WERI-Rb-1 (cell line): ENCODE measurements around the gene RIPOR3.

Experiments used
- DNase-seq: peaks from one replicate; pipeline ENCODE4 v3.0.0-alpha.2; 2020
- H3K27ac ChIP-seq: fragments of 250-450 bp; sonication (Bioruptor Pico); 2 replicates; pipeline ENCODE4 v1.5.1; 2020; ENCODE audit warnings: mild to moderate bottlenecking, moderate library complexity
- H3K27me3 ChIP-seq: fragments of 250-450 bp; sonication (Bioruptor Pico); 2 replicates; pipeline ENCODE4 v1.5.1; 2021; ENCODE audit warnings: mild to moderate bottlenecking, low read depth, moderate library complexity; ENCODE audit not compliant: insufficient read depth, severe bottlenecking
- H3K36me3 ChIP-seq: fragments of 250-450 bp; sonication (Bioruptor Pico); 2 replicates; pipeline ENCODE4 v1.5.1; 2020; ENCODE audit warnings: mild to moderate bottlenecking, moderate library complexity
- H3K4me3 ChIP-seq: 2 replicates; pipeline ENCODE4 v1.5.1; 2011; ENCODE audit warnings: low read depth, mild to moderate bottlenecking, control low read depth, low read length
- H3K9me3 ChIP-seq: fragments of 250-450 bp; sonication (Bioruptor Pico); 2 replicates; pipeline ENCODE4 v1.5.1; 2021; ENCODE audit warnings: mild to moderate bottlenecking, moderate library complexity; ENCODE audit not compliant: severe bottlenecking
- TF ChIP-seq, protein P1 (sequence below): IDR thresholded peaks from 2 replicates; pipeline ENCODE4 v1.5.1; 2011; ENCODE audit warnings: low read depth, mild to moderate bottlenecking, control low read depth, inconsistent platforms, low read length

RIPOR3 gene

DNA sequence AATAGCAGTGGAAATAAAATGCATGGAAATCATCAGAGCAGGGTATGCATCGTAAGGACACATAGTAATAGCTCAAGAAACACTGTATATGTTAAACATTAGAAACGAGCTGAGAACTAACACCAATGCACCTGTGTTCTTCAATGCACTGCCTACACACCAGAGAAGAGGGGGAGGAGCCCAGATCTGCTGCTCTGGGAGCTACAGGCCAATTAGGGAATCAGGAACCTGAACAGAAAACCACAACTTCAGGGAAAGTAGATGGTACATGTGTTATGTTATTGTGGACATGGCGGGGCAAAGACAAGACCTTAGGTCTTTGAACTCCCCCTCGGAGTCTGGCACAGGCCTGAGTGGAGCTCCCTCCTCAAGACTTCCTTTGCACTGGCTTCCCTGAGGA is 39.7 kb downstream of the RIPOR3 start:
- Histone ChIP-seq H3K36me3 (no peaks in the 10 kb centered on the region), H3K27ac (no peak overlapping the region), H3K9me3 (peaks cover 1% of the 10 kb centered on the region), H3K27me3 (no peaks in the 10 kb centered on the region), H3K4me3 (no peak overlapping the region)
- DNase-seq = no peak
- TF ChIP-seq, protein P1, sequence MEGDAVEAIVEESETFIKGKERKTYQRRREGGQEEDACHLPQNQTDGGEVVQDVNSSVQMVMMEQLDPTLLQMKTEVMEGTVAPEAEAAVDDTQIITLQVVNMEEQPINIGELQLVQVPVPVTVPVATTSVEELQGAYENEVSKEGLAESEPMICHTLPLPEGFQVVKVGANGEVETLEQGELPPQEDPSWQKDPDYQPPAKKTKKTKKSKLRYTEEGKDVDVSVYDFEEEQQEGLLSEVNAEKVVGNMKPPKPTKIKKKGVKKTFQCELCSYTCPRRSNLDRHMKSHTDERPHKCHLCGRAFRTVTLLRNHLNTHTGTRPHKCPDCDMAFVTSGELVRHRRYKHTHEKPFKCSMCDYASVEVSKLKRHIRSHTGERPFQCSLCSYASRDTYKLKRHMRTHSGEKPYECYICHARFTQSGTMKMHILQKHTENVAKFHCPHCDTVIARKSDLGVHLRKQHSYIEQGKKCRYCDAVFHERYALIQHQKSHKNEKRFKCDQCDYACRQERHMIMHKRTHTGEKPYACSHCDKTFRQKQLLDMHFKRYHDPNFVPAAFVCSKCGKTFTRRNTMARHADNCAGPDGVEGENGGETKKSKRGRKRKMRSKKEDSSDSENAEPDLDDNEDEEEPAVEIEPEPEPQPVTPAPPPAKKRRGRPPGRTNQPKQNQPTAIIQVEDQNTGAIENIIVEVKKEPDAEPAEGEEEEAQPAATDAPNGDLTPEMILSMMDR = no peak

GRCh38 chr20:50649590-50649989 is 41.8 kb downstream of the RIPOR3 start:
- Histone ChIP-seq H3K4me3 (no peak overlapping the region), H3K27me3 (no peaks in the 10 kb centered on the region), H3K9me3 (peaks cover 5% of the 10 kb centered on the region), H3K27ac (no peak overlapping the region), H3K36me3 (no peaks in the 10 kb centered on the region)
- no peak for DNase-seq
- TF ChIP-seq, protein P1 = no peak

- Histone ChIP-seq H3K36me3 (no peaks in the 10 kb centered on the region), H3K27me3 (no peaks in the 10 kb centered on the region), H3K9me3 (peaks cover 5% of the 10 kb centered on the region), H3K27ac (no peak overlapping the region), H3K4me3 (no peak overlapping the region)
- TF ChIP-seq, protein P1 = no peak
- DNase-seq = no peak
Observed at GRCh38 chr20:50648651-50649050, 42.7 kb downstream of the RIPOR3 start.

DNA sequence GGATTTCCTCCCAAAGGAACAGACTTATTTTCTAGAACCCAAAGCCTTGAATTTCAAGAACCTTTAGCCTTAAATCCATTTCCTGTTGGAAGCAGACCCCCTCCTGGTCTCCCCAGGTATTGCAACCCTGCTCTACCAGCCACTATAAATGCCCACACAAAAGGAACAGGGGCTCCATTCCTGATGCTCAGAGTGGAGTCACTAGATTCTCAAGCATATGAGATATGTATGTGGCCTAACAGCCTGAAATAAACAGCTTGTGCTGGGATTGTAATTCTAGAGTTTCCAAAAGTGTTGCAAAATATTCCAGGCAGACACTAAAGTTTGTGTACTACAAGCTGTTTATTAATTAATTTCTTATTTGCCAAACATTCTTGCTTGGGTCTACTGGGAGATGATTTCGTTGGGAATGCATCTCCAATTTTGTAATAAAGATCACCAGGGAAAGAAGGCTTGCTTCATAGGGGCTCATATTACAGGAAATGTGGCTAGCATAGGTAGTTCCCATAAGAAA is 44.8 kb downstream of the RIPOR3 start:
- Histone ChIP-seq H3K4me3 (no peak overlapping the region), H3K36me3 (no peaks in the 10 kb centered on the region), H3K27me3 (no peaks in the 10 kb centered on the region), H3K9me3 (peaks cover 5% of the 10 kb centered on the region), H3K27ac (no peak overlapping the region)
- no peak for DNase-seq
- TF ChIP-seq, protein P1 = peak; percentile 47

- H3K27me3 ChIP-seq = no peaks in the 10 kb centered on the region
- H3K4me3 ChIP-seq = no peak overlapping the region
- no peaks in the 10 kb centered on the region for H3K36me3 ChIP-seq
- peak overlapping the region; percentile 35 for H3K27ac ChIP-seq
- peak; percentile 37 for DNase-seq
- peaks cover 5% of the 10 kb centered on the region for H3K9me3 ChIP-seq
- TF ChIP-seq, protein P1 = no peak
Observed at GRCh38 chr20:50645253-50646068, 45.9 kb downstream of the RIPOR3 start.
